ENCODE measurements around the gene FIBIN.

FIBIN gene

GRCh38 chr11:26993965-26994457, at the start of gene FIBIN:
TSS of gene FIBIN (plus strand) at chr11:26994112. CDS start at chr11:26994527, 415 bp downstream.
- no peak within 1 kb of the TSS for H3K27ac ChIP-seq

GRCh38 chr11:26944866-26945664, 48.8 kb upstream of the FIBIN start:
- TF ChIP-seq CTCF (conservative IDR thresholded peaks at IDR 0.05), result no peak
- TF ChIP-seq ZFX (IDR thresholded peaks at IDR 0.05), result no peak
- no peak overlapping the region for H3K27ac ChIP-seq

More at GRCh38 chr11:26993965-26994457, at the start of gene FIBIN:
- TF ChIP-seq ZFX (IDR thresholded peaks at IDR 0.05), result no peak
- TF ChIP-seq CTCF (conservative IDR thresholded peaks at IDR 0.05), result no peak

GRCh38 chr11:26946257-26946716, 47.6 kb upstream of the FIBIN start:
- no peak overlapping the region for H3K27ac ChIP-seq
- TF ChIP-seq ZFX (IDR thresholded peaks at IDR 0.05) (no peak), CTCF (conservative IDR thresholded peaks at IDR 0.05) (no peak)

GRCh38 chr11:26947379-26947844, 46.5 kb upstream of the FIBIN start:
- no peak overlapping the region for H3K27ac ChIP-seq
- TF ChIP-seq CTCF (conservative IDR thresholded peaks at IDR 0.05) (no peak), ZFX (IDR thresholded peaks at IDR 0.05) (no peak)

- TF ChIP-seq CTCF (conservative IDR thresholded peaks at IDR 0.05) (no peak), ZFX (IDR thresholded peaks at IDR 0.05) (no peak)
- H3K27ac ChIP-seq, result no peak overlapping the region
Observed at GRCh38 chr11:26947904-26948639, 45.8 kb upstream of the FIBIN start.

GRCh38 chr11:26948881-26949280, 45.0 kb upstream of the FIBIN start:
- TF ChIP-seq CTCF (conservative IDR thresholded peaks at IDR 0.05), result no peak
- TF ChIP-seq ZFX (IDR thresholded peaks at IDR 0.05), result no peak
- H3K27ac ChIP-seq, result no peak overlapping the region

GRCh38 chr11:26949846-26950245, 44.1 kb upstream of the FIBIN start:
- TF ChIP-seq ZFX (IDR thresholded peaks at IDR 0.05), result no peak
- no peak for TF ChIP-seq CTCF (conservative IDR thresholded peaks at IDR 0.05)
- H3K27ac ChIP-seq, result no peak overlapping the region
